Glomerular visceral epithelial cell (primary cell): ENCODE data around the gene STX1A.
A peak's percentile ranks its signal among the peaks of the same experiment; 100 is the strongest.

Experiments used
- DNase-seq: peaks from one replicate; pipeline ENCODE4 v3.0.0-alpha.2; 2016; ENCODE audit errors: extremely low spot score

Gene STX1A

DNA sequence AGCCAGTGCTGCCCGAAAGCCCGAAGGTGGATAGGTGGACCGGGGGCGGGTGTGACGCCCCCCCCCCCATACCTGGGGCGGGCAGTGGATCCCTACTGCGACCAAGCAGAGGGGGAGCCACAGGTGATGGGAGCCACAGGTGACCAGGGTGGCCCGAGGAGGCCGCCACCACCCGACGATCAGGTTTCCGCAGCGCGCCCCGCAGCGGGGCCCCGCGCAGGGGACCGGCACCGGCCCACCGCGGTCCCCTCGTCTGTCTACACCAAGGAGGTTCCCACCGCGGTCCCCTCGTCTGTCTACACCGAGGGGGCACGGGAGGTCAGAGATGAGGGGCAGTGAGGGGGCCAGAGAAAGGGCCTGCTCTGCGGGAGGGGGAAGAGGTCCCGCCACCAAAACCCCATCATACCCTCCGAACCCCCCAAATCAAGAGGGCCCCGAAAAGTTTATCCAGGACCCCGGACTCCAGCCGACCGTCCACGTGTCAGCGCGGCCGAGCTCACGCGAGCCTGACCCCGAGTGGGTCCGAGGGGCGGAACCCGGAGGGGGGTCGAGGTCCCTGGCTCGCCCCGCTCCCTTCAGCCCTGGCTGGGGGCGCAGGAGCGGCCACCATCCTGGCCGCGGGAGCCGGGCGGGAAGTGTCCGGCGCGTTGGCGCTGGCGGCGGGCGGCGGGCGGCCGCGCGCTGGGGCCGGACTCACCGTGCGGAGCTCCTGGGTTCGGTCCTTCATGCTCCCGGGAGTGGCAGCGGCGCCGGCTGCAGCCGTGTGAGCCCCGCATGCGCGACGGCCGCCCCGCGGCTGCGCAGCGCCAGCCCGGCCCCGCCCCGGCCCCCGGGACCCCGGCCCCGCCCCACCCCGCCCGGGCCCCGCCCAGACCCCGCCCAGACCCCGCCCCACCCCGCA is at the start of gene STX1A:
TSS of gene STX1A (minus strand) at position 765 of the 901 bp plus-strand sequence. CDS start at position 727, 38 bp downstream.
- DNase-seq, result peak; percentile 78

GRCh38 chr7:73768641-73769480 is 49.4 kb upstream of the STX1A start:
- no peak for DNase-seq

DNA sequence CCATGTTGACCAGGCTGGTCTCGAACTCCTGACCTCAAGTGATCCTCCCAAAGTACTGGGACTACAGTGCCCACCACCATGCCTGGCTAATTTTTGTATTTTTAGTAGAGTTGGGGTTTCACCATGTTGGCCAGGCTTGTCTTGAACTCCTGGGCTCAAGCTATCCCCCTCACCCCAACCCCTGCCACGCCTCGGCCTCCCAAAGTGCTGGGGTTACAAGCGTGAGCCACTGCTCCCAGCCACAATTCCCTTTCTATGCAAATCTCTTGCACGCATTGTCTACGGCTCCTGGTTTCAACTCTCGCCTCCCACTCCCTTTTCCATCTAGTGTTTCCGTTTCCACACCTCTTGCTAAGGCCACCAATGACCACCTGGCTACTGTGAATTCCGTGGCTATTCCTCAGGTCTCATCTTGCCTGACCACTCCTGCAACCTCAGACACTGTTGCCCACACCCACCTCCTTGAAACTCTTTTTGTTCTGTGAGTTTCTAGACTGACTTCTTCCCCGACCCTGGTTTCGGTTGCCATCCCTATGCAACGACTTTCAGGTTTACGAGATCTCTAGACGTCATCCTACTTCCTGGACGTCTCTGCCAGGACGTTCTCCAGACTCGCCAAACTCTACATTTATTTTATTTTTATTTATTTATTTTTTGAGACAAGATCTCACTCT is 47.2 kb upstream of the STX1A start:
- no peak for DNase-seq

- no peak for DNase-seq
These were observed 43.2 kb upstream of the STX1A start for GRCh38 chr7:73762659-73762999.

DNA sequence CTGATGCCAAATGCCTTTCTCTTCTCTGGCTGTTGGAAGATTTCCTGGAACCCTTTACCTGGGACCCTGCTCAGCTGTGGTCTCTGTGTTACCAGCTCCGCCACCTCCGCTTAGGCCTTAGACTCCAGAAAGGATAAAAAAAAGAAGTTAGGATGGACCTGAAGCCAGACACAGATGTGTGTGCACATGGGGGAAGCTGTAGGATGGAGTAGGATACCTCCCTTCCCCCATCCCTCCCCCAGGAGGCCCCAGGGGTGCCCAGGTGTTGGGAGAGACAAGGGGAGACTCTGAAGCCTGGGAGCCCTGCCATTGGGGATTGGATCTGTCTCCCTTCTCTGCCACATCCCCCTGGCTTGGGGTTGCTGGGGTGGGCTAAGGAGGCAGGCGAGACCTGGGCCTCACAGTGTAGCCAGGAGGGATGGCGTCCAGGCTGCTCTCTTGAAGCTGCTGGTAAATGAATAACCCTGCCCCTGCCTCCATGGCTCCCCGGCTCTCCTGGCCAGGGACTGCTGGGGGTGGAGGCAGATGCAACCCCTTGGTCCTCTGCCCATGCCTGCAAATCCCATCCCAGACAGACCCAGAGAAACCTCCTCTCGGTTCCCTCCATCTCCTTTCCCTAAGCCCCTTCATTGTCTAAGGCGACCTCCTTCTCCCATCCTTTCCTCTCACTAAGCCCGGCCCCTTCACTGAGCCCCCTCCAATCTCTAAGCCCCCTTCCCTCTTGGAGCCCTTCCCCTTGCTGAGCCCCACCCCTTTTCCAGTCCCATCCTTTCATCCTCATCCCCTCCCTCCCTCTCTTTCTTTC is 42.6 kb upstream of the STX1A start:
- no peak for DNase-seq

GRCh38 chr7:73758581-73759138 is 39.2 kb upstream of the STX1A start:
- DNase-seq, result no peak

DNA sequence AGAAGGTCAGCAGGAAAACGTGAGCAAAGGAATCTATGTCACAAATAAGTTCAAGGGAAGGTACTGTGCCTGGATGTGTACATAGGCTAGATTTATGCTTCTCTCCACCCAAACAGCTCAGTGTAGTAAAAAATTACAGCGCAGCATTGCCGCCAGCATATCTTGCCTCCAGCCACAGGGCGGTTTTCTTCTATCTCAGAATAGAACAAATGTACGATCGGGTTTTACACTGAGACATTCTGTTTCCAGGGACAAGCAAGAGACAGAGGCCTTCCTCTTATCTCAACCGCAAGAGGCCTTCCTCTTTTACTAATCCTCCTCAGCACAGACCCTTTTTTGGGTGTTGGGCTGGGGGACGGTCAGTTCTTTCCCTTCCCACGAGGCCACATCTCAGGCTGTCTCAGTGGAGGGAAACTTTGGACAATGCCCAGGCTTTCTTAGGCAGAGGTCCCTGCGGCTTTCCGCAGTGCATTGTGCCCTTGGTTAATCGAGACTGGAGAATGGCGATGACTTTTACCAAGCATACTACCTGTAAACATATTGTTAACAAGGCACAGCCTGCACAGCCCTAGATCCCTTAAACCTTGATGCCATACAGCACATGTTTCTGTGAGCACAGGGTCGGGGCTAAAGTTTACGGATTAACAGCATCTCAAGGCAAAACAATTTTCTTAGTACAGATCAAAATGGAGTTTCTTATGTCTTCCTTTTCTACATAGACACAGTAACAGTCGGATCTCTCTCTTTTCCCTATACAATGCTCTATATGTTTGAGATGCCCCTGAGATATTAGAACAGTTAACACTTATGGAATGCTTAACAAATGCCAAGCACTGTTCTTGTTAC is 30.7 kb upstream of the STX1A start:
- no peak for DNase-seq

DNA sequence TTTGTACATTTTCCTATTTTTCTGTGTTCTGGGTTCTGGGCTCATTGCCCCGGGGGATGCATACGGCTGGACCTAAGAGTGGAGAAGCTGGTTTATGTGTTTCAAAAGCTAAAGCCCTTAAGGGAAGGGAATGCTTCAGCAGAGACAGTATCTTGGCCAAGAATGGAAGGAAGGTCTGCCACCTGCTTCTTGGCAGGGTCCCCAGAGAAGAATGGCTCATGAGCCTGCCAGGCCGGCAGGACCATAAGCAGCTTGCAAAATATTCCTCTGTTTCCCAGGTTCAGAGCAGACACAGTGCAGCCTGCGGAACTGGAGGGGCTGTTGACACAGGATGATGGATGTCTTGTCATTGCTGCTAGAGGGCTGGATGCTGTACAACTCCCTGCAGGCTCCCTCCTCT is 26.9 kb upstream of the STX1A start:
- no peak for DNase-seq

GRCh38 chr7:73742753-73743641 is 23.5 kb upstream of the STX1A start:
- DNase-seq, result peak; percentile 90

GRCh38 chr7:73742338-73742752 is 22.9 kb upstream of the STX1A start:
- DNase-seq, result no peak

DNA sequence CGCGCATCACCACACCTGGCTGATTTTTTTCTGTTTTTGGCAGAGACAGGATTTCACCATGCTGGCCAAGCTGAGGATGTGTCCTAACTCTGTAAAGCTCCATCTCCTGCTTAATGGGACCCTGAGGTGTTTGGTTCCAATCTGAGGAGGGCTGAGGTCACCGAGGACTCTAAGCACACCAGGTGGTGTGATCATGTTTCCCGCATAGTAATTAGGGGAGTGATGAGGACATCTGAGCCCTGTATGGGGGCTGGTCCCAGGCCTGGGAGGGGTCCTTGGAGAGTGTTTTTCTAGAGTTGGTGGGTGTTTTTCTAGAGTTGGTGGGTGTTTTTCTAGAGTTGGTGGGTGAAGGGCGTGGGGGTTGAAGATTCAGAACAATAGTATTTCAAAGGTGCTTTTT is 22.1 kb upstream of the STX1A start:
- DNase-seq, result no peak

GRCh38 chr7:73740771-73741170 is 21.3 kb upstream of the STX1A start:
- DNase-seq, result no peak

- DNase-seq, result no peak
These were observed 20.7 kb upstream of the STX1A start for GRCh38 chr7:73740212-73740611.

DNA sequence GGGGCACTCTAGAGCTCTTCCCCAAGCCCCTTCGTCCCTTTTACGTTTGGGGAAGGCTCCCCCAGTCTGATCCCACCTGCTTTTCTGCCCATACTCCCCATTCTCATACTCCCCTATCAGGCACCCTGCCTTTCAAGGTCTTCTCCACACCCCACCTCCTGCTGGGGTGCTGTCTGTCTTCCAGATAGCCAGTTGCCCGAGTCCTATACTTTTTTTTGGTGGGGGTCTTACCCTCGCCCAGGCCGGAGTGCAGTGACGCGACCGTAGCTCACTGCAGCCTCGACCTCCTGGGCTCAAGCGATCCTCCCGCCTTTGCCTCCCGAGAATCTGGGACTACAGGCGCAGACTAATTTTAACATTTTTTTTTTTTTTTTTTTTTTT is 19.9 kb upstream of the STX1A start:
- no peak for DNase-seq

DNA sequence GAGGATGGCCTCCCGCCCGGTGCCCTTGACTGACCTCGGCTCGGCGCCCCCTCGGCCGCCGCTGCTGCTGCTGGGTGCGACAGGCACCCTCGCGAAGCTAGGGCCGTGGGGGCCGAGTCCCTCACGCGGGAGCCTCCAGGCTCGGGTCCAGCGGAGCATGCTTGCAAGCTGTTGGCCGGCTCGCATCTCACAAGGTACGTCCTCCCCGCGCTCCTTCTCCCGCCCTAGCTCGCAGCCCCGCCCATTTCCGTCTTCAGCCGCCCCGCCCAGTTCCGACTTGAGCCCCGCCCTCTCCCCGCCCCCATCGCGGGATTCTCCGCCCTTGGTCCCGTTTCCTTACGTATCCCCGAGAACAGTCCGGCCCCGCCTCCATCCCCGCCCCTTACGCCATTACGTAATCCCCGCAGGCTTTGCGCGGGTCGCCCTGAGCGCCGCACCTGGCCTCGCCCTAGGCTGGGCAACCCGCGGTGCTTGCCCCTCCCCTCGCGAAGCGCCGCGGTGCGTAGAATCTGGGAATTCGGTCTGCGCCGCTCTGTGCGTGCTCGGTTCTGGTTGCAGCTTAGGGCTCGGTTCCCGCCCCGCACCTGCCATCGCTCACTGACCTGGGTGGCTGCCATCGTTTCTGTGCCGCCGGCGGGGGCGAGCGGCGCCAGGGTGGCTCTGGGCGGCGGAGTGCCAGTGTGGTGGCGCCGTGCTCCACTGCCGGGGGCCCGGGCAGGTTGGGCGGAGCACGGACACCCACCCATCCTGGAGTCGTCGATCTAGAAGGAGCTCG is 19.3 kb upstream of the STX1A start, which contains the start of gene ABHD11:
TSS of gene ABHD11 (minus strand) at position 191 of the 775 bp plus-strand sequence. CDS start at position 159, 32 bp downstream.
- DNase-seq, result peak; percentile 99

DNA sequence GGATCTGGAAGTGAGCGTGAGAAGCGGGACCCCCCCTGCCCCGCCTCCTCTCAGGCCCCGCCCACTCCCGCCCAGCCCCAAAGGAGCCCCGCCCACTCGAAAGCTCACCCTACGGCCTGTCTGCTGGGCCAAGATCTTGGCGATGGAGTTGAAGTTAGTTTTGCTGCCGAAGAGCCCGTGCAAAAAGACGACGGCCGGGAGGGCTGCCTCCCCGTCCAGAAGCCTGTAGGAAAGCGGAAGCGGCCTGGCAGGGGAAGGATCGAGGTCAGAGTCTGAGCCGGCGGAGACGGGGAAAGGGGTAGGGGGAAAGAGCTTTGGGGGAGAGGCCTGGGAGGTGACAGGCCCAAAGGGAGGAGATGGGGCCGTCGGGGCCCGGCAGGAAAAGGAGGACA is 18.7 kb upstream of the STX1A start:
- DNase-seq, result peak; percentile 57

DNA sequence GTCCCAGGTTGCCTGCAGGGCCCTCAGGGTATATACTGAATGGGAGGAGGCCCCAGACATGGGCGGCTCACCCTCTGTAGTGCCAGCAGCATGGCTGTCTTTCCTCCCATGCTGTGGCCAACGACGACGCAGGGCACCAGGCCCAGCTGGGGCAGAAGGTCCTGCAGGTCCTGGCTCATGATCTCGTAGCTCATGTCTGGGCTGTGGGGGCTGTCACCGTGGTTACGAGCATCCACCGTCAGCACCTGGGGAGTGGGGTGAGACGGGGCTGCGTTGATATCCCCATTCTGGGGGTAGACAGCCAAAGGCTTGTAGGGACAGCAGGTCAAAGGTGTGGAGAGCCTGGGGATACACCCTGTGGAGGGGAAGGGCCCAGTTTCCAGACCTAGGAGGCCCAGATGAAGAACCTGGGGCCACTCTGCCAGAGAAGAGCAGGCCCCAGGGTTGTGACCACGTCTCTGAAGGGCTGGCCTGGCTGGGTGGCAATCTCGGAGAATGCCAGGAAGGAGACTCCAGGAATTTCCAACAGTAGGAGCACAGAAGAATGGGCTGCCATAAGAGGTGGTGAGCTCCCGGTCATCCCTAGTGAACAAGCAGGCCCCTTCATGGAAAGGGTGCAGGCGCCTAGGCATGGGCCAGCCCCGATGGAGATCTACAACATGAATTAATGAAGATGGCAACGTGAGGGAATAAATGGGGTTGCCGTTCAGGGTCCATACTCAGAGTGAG is 18.2 kb upstream of the STX1A start:
- DNase-seq, result no peak

DNA sequence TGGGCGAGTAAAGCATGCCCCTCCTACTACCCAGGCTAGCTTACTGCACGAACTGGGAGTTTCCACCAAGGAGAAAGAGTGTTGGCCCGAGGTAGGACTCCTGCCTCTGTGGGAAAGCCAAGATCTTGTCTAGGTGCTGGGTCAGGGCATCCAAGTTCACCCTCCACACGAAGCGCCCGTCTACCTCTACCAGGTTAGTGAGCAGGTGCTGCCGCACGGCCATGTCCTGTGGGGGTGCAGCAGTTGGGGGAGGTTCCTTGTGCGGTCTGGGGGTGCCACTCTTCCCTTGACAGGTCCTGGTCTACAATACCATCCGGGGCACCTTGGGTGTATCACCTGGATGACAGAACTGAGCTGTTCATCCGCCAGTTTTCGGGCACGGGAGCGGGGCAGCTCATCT is 17.4 kb upstream of the STX1A start:
- DNase-seq, result no peak
